Endothelial cell (in vitro differentiated cells): ENCODE data around the gene CAPN1. TPM values are rescaled to one million over a fixed set of nuclear protein-coding genes. Genes with fewer than 3 reads are reported as not detected.

ENCODE experiments used
- DNase-seq: peaks from one replicate; pipeline ENCODE4 v3.0.0; 2021; ENCODE audit warnings: low spot score
- H3K27ac Mint-ChIP-seq: one replicate; pipeline ENCODE4 v1.8.0; 2021; ENCODE audit warnings: mixed read lengths, inconsistent platforms; ENCODE audit not compliant: unreplicated experiment
- H3K27me3 Mint-ChIP-seq: one replicate; pipeline ENCODE4 v1.8.0; 2021; ENCODE audit warnings: mild to moderate bottlenecking, moderate library complexity, mixed read lengths, inconsistent platforms; ENCODE audit not compliant: unreplicated experiment
- H3K36me3 Mint-ChIP-seq: one replicate; pipeline ENCODE4 v1.8.0; 2021; ENCODE audit warnings: mild to moderate bottlenecking, low read depth, mixed read lengths, inconsistent platforms; ENCODE audit not compliant: unreplicated experiment
- H3K4me1 Mint-ChIP-seq: one replicate; pipeline ENCODE4 v1.8.0; 2021; ENCODE audit warnings: mild to moderate bottlenecking, mixed read lengths, inconsistent platforms; ENCODE audit not compliant: unreplicated experiment
- H3K4me3 Mint-ChIP-seq: one replicate; pipeline ENCODE4 v1.8.0; 2021; ENCODE audit warnings: mild to moderate bottlenecking, mixed read lengths, inconsistent platforms; ENCODE audit not compliant: unreplicated experiment
- H3K9me3 Mint-ChIP-seq: one replicate; pipeline ENCODE4 v1.8.0; 2021; ENCODE audit warnings: mixed read lengths, inconsistent platforms; ENCODE audit not compliant: unreplicated experiment
- CTCF ChIP-seq: fragments of 200-600 bp; sonication (generic); IDR thresholded peaks from one replicate; pipeline ENCODE4 v1.5.0; 2021; ENCODE audit warnings: antibody characterized with exemption; ENCODE audit not compliant: unreplicated experiment
- total RNA-seq: library from RNA; stranded (reverse); fragmentation: NEBNext Ultra II Directional; extraction: Animal tissue kit (Norgen Biotek cat#: 25700); gene quantifications from one replicate; pipeline ENCODE4 v1.2.1, GENCODE V29; 2021; ENCODE audit not compliant: unreplicated experiment

Gene CAPN1
- total RNA-seq, 1 donor from 2014 or later = 148 TPM

GRCh38 chr11:65221026-65221425 lies 39.3 kb downstream of the CAPN1 start:
- DNase-seq = no peak
- no peak for TF ChIP-seq CTCF
- H3K9me3 Mint-ChIP-seq = no peaks in the 10 kb centered on the region
- H3K4me3 Mint-ChIP-seq = no peak overlapping the region
- H3K27me3 Mint-ChIP-seq = peaks cover 1% of the 10 kb centered on the region
- no peak overlapping the region for H3K27ac Mint-ChIP-seq
- no peaks in the 10 kb centered on the region for H3K36me3 Mint-ChIP-seq
- H3K4me1 Mint-ChIP-seq = peaks cover 32% of the 10 kb centered on the region

- no peak for DNase-seq
- peaks cover 1% of the 10 kb centered on the region for H3K27me3 Mint-ChIP-seq
- H3K27ac Mint-ChIP-seq = no peak overlapping the region
- H3K4me3 Mint-ChIP-seq = no peak overlapping the region
- no peaks in the 10 kb centered on the region for H3K9me3 Mint-ChIP-seq
- peaks cover 37% of the 10 kb centered on the region for H3K4me1 Mint-ChIP-seq
- H3K36me3 Mint-ChIP-seq = no peaks in the 10 kb centered on the region
- no peak for TF ChIP-seq CTCF
These were observed 41.3 kb downstream of the CAPN1 start for GRCh38 chr11:65223011-65223410.

GRCh38 chr11:65224930-65225278 lies 43.2 kb downstream of the CAPN1 start:
- Mint-ChIP-seq H3K9me3 (no peaks in the 10 kb centered on the region), H3K4me3 (no peak overlapping the region), H3K27ac (peak overlapping the region; percentile 30), H3K27me3 (peaks cover 1% of the 10 kb centered on the region), H3K4me1 (peaks cover 37% of the 10 kb centered on the region), H3K36me3 (no peaks in the 10 kb centered on the region)
- no peak for DNase-seq
- TF ChIP-seq CTCF = no peak

GRCh38 chr11:65225279-65226102 lies 43.8 kb downstream of the CAPN1 start:
- peak; percentile 59 for DNase-seq
- no peak overlapping the region for H3K27ac Mint-ChIP-seq
- peaks cover 37% of the 10 kb centered on the region for H3K4me1 Mint-ChIP-seq

More at GRCh38 chr11:65225279-65226102, 43.8 kb downstream of the CAPN1 start:
- Mint-ChIP-seq H3K9me3 (no peaks in the 10 kb centered on the region), H3K27me3 (peaks cover 1% of the 10 kb centered on the region), H3K4me3 (peak overlapping the region; percentile 82), H3K36me3 (no peaks in the 10 kb centered on the region)
- no peak for TF ChIP-seq CTCF
